G401.6 (cell line): ENCODE results near the gene INAFM1.

Source experiments
- FAIRE-seq: peaks from 2 replicates; lab custom pipeline; 2012; peaks lifted over from hg19 to GRCh38; lab: Jason Lieb, UNC

INAFM1 gene

DNA sequence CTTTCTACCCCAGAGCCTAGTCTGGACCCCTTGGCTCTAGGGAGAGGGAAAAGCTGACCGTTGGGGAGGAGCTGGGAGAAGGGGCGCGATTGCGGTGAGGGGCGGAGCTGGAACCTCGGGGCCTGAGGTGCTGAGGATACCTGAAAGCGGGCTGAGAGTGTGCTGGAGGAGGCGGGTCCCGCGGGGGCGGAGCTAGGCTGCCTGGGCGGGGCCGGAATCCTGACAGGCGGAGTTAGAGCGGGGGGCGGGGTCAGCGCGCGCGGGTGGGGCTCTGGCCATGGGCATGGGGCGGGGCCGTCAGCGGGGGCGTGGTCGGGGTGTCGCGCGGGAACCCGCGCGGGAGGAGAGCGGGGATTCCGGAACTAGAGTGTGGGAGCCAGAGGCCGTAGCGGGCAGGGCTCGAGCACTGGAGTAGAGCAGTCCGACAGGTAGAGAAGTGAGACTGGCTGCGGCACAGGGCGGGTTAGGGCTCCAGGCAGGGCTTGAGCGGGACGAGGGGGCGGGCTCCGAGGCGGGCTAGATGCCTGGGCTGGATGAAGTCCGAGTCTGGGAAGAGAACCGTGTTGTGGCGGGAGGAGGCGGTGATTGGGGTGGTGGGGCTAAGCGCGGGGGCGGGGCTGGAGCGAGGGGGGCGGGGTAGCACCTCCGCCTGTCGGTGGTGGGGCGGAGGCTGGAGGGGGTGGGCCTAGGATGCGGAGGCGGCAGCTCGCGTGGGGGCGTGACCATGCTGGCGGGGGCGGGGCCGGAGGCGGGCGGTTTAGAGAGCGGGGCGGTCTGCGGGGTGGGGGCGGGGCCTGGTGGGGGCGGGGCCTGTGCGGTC is at the start of gene INAFM1:
Gene INAFM1 (plus strand): TSS at position 815 of the 820 bp plus-strand sequence. CDS start 35 bp downstream, outside the sequence.
- peak; percentile 91 for FAIRE-seq

DNA sequence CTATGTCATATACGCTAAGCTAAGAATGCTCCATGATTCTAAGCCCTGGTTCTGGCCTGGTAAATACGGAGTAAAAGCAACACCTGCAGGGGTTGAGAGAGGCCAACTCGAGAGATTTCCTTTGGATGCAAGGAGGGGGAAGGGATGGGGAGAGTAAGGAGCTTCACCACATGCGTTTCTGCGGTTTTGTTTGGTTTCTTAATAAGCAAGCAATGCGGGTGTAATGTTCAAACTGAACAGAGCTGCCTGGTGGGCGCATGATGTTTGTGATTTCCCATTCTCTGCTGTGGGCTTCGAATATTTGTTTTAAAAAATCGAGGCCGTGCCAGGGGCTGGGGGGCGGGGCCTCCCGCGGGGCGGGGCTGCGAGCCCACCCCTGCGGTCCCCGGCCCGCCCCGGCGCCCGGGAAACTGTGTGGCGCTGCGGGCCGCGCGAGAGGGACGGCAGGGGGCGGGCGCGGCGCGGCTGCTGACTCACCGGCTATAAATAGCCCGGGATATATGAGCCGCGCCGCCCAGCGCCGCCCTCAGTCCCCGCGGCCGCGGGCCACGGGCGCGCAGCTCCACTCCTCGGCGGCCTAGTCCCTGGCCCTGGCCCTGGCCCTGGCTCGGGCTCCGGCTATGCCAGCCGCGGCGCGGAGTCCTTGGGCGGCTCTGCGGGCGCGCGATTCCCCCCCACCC is 48.8 kb upstream of the INAFM1 start:
- FAIRE-seq = no peak

- FAIRE-seq = no peak
Observed at GRCh38 chr19:47226426-47227351, 48.0 kb upstream of the INAFM1 start.

GRCh38 chr19:47227352-47228167 is 47.1 kb upstream of the INAFM1 start:
- FAIRE-seq = peak; percentile 78

DNA sequence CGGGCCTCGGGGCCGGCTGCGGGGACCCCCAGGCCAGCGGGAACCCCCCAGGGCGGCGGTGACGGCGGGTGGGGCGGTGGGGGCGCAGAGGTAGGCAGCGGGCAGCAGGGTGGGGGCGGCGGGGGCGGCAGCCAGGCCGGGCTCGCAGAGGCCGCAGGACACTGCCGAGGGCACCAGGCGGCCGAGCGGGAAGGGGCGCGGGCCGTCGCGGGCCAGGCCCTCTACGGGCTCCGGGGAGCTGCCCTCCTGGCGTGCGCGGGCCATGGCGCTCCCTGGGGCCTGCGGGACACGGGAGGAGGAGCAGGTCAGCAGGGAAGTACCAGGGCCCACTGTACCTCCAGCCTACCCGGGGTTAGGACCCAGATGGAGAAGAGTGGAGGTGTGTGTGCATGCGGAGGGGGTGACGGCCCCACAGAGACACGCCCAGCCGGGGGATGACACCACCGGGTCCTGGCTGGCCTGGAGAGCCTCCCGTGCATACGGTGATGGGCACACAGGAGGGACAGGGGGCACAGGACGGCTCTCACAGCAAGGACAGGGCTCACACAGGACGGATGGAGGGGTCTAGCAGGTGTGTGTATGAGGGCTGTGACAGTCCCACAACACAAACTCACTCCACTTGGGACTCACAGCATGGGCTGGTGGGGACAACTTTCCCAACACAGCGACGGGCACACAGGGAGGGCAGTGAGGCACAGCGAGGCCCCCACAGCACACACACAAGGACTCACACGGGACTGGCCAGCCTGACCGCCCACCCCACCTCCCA is 46.3 kb upstream of the INAFM1 start:
- FAIRE-seq = no peak

DNA sequence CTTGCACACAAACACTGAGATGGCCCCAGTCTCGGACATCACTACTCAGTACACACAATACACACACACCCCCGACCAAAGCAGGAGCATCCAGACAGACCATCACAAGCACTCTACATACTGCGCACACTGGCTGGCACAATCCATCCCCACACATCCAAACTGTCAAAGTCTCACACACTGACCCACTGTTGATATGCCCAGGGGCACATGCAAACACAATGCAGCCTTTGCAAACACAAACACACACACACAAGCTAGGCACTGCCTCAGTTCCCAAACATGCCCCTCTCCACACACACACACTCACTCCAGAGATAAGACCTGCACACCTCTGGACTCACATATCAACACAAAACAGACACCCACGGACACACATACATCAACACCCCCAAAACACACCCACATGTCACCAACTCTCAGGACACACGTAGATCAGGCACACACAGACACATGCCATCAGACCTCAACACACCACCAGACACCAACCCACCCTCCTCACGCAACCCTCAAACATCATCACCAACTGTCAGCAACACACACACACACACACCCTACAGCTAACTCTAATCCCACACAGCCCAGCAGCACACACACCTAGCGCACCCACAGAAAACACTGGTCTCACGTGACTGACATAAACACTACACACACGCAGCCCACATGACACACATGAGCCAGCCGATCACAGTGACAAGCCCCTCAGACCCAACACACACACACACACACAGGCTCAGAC is 45.6 kb upstream of the INAFM1 start:
- no peak for FAIRE-seq

GRCh38 chr19:47229676-47230053 is 45.0 kb upstream of the INAFM1 start:
- FAIRE-seq = no peak

GRCh38 chr19:47230054-47230920 is 44.4 kb upstream of the INAFM1 start:
- no peak for FAIRE-seq

- FAIRE-seq = no peak
Observed at GRCh38 chr19:47230921-47231214, 43.8 kb upstream of the INAFM1 start, which contains the start of gene BBC3. Gene BBC3 (minus strand): TSS chr19:47231199. CDS start chr19:47228431, 2,768 bp downstream.

DNA sequence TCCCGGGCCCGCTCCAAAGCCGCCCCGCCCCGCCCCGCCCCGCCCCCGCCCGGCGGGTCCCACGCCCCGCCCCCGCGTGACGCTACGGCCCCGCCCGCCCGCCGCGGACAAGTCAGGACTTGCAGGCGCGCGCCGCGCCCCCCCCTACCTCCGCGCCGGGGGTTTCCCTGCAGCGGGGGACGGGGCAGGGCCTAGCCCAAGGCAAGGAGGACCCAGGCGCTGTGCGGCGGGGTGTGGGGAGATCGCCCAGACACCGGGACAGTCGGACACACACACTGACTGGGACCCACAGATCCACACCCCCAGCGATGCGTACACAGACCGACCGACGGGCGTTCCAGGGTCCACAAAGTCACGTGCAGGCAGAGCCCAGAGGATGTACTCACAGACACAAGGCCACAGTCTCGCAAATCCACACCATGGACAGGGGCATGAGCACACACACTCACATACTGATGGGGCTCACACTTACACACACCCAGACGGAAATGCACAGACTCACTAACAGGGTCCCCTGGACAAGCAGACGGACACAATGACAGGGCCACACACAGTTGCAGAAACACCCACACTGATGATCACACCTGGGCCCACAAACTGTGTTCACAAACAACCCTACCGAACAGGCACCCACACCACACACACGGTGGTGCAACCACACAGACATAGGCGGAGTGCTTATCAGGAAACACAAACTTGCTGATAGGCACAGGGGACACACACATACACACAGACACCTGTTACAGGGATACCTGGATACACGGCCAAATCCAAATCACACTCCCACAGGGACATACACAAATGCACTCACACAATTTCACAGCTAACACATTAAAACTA is 43.2 kb upstream of the INAFM1 start:
- FAIRE-seq = no peak

DNA sequence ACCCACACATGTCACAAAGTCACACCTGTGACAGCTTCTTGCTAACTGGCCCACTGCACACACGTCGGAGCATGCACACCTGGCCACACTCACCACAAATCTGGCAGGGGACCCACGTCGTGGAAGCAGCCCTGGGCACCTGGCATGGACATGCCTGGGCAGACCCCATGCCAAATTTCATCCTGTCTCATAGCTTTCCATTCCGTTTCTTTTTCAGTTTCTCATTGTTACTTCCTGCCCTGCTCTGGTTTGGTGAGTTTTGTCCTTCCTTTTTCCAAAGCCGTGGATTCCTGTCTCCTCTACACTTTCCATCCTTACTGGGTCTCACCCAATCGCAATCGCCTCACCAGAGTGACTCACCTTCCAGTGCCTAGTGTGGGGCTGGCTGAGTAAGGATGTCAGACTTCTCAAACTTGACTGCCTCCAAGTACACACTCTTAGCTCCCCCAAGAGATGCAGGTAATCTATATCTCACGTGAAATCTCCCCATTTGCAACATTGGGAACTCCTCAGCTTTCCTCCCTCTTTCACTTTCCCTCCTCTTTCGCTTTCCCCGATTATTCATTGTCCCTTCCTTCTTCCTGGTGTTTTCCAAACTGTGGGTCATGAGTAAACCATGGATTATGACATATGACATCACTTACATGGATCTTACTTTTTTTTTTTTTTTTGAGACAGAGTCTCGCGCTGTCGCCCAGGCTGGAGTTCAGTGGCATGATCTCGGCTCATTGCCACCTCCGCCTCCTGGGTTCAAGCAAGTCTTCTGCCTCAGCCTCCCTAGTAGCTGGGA is 42.1 kb upstream of the INAFM1 start:
- peak; percentile 33 for FAIRE-seq

- FAIRE-seq = no peak
Observed at GRCh38 chr19:47236072-47236675, 38.5 kb upstream of the INAFM1 start.

DNA sequence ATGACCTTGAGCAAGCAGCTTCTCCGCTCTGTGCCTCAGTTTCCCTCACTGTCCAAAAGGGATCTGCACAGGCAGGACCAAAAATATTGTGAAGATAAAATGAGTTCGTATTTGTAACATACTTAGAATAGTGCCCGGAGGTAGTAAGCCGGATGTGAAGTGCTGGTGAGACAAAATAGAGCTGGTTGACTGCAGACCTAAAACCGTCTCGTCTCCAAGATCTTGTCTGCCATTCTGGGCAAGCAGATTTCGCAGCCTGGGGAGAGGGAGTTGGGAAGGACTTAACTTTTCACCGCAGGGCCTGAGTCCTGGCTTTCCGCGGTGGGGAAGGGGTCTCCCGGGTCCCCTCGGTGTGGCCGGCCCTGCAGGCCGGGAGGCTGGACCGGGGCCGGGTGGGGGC is 35.5 kb upstream of the INAFM1 start:
- no peak for FAIRE-seq

DNA sequence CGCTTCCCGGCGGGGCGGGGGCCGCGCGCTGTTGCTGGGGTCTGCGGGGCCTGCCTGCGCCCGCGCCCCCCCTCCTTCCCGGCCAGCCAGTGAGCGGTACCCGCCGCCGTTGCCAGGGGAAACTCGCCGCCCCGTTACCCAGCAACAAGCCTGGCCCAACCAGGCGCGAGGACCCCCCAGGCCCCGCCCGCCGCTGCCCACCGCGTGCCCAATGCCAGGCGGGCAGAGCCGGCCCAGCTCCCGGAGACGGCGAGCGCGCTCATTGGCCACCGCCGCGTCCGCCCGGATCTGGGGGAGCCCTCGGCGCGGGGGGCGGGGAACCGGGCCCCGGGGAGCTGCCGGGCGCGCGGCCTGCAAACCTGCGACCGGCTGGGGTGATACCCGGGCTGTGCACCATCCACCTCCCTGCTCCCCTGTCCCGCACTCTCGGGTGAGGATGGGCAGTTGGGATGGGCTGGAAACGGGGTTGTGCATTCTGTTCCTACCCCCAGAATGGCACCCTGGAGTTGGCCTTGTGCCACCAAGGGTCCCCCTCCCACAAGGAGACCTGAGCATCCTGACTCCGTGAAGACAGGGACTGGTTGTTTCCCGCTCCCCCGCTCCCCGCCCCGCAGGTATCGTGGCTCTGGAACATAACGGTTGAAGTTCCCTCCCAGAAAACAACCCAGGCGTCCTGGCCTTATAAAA is 34.9 kb upstream of the INAFM1 start:
- no peak for FAIRE-seq

- FAIRE-seq = no peak
Observed at GRCh38 chr19:47240556-47240955, 34.1 kb upstream of the INAFM1 start.
